Transverse colon (tissue), 4 donors: ENCODE results near the gene NUMB. TPM values are rescaled to one million over a fixed set of nuclear protein-coding genes. Genes with fewer than 3 reads are reported as not detected.
"Not testable (repeated sequence)": the region's sequence is repeated elsewhere in the genome, so short reads cannot be mapped to it uniquely, and the experiment has no call there.

ENCODE experiments used
- DNase-seq: peaks from one replicate; pipeline ENCODE4 v3.0.0-alpha.2; 2019
- H3K27ac ChIP-seq, 4 donors: fragments of 200-600 bp; sonication (generic); 2 replicates each; pipeline ENCODE4 v1.5.1; 2016 to 2018; ENCODE audit warnings: inconsistent platforms in 4 of 4
- H3K27me3 ChIP-seq: fragments of 200-600 bp; sonication (generic); 2 replicates; pipeline ENCODE4 v1.5.1; 2017; ENCODE audit warnings: inconsistent platforms
- H3K36me3 ChIP-seq, 4 donors: fragments of 200-600 bp; sonication (generic); 2 replicates each; pipeline ENCODE4 v1.5.1; 2017 to 2019; ENCODE audit warnings: inconsistent platforms in 4 of 4
- H3K4me1 ChIP-seq, 4 donors: fragments of 200-600 bp; sonication (generic); 2 replicates each; pipeline ENCODE4 v1.5.1; 2017 to 2020; ENCODE audit warnings: inconsistent platforms in 4 of 4
- H3K4me3 ChIP-seq, 4 donors: fragments of 200-600 bp; sonication (generic); 1 replicate in 1 of 4; 2 replicates in 3 of 4; pipeline versions ENCODE4 v1.5.1 to v1.6.1; 2017 to 2019; ENCODE audit warnings: inconsistent platforms in 4 of 4
- H3K9me3 ChIP-seq, 2 donors: fragments of 200-600 bp; sonication (generic); 2 replicates each; pipeline ENCODE4 v1.5.1; 2017 to 2019; ENCODE audit warnings: inconsistent platforms in 2 of 2
- EP300 ChIP-seq: sonication (generic); formaldehyde crosslinking; IDR thresholded peaks from one replicate; pipeline ENCODE4 v1.6.1; 2017; ENCODE audit warnings: antibody characterized with exemption, low read depth
- POLR2A ChIP-seq: fragments of 450-650 bp; IDR thresholded peaks from one replicate; pipeline ENCODE4 v1.6.1; 2016; ENCODE audit warnings: antibody characterized with exemption, mild to moderate bottlenecking, moderate library complexity
- POLR2AphosphoS5 ChIP-seq, 3 donors: sonication (generic); formaldehyde crosslinking; IDR thresholded peaks; one replicate each; pipeline ENCODE4 v1.6.1; 2016; ENCODE audit warnings: antibody characterized with exemption in 3 of 3
- WGBS, 2 donors: methylation state at CpG; one replicate each; pipeline ENCODE4 v1.1.5; 2018; ENCODE audit warnings: low coverage in 1 of 2; 5-methylcytosine and 5-hydroxymethylcytosine counted together
- in situ Hi-C, 4 donors: fragments of 200-750 bp; cut with MboI; loops; one replicate each; pipeline versions ENCODE4 v1.15.0 to v1.15.1; 2017; ENCODE audit warnings: low sequenced_read_pairs in 3 of 4, low pct_ligation_motif_present in 1 of 4, low pct_unique_long_range_greater_than_20kb in 1 of 4
- intact Hi-C: fragments of 100-400 bp; cut with DNase I; formaldehyde crosslinking; loops from one replicate; pipeline ENCODE4 v1.15.1; 2023; ENCODE audit warnings: low total_unique reads
- total RNA-seq, 4 donors: library from RNA; depleted of rRNA; stranded (reverse); fragments of >200 nt; gene quantifications; one replicate each; pipeline ENCODE4 v1.1.0, GENCODE V29; 2016
- TF ChIP-seq, protein P1 (sequence below), 5 experiments: fragments of 200-600 bp in 3 of 5; fragments of 450-650 bp in 2 of 5; sonication (generic) in 3 of 5; IDR thresholded peaks; 1 replicate in 2 of 5; 2 replicates in 3 of 5; pipeline ENCODE4 v1.5.1; 2016 to 2017; ENCODE audit warnings: antibody characterized with exemption in 5 of 5, inconsistent platforms in 3 of 5, mild to moderate bottlenecking in 2 of 5, moderate library complexity in 1 of 5

The NUMB gene
- total RNA-seq, 4 donors from 2014 or later: 64.7 to 117 (median 103) TPM

GRCh38 chr14:73386342-73386741, 72.0 kb downstream of the NUMB start:
- Histone ChIP-seq H3K9me3 (peaks cover 0 to 9% of the 10 kb centered on the region in 2 donors), H3K27ac (no peak overlapping the region), H3K4me1 (peaks cover 0 to 4% (median 0%) of the 10 kb centered on the region in 4 donors), H3K27me3 (no peaks in the 10 kb centered on the region), H3K4me3 (no peak overlapping the region), H3K36me3 (peaks cover 0 to 7% (median 0%) of the 10 kb centered on the region in 4 donors)
- intact Hi-C loops (no loop called here), in situ Hi-C loops (no loop called here)
- 80 to 82% methylated on average over 3 of the region's 3 CpGs for WGBS, 2 donors
- TF ChIP-seq POLR2A (no peak), EP300 (no peak), POLR2AphosphoS5 (IDR thresholded peaks at IDR 0.05) (no peak)
- TF ChIP-seq, protein P1, sequence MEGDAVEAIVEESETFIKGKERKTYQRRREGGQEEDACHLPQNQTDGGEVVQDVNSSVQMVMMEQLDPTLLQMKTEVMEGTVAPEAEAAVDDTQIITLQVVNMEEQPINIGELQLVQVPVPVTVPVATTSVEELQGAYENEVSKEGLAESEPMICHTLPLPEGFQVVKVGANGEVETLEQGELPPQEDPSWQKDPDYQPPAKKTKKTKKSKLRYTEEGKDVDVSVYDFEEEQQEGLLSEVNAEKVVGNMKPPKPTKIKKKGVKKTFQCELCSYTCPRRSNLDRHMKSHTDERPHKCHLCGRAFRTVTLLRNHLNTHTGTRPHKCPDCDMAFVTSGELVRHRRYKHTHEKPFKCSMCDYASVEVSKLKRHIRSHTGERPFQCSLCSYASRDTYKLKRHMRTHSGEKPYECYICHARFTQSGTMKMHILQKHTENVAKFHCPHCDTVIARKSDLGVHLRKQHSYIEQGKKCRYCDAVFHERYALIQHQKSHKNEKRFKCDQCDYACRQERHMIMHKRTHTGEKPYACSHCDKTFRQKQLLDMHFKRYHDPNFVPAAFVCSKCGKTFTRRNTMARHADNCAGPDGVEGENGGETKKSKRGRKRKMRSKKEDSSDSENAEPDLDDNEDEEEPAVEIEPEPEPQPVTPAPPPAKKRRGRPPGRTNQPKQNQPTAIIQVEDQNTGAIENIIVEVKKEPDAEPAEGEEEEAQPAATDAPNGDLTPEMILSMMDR (IDR thresholded peaks at IDR 0.05): no peak
- DNase-seq: no peak

DNA sequence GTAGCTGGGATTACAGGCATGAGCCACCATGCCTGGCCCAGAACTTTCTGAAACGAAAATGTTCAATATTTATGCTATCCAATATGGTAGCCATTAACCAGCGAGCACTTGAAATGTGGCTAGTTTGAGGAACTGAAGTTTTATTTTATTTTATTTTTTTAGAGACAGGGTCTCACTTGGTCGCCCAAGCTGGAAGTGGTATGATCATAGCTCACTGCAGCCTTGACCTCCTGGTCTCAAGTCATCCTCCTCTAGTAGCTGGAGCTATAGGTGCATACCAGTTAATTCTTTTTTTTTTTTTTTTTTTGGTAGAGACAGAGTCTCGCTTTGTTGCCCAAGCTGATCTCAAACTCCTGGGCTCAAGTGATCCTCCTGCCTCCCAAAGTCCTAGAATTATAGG, 73.3 kb downstream of the NUMB start:
- H3K27me3 ChIP-seq, H3K9me3 ChIP-seq, H3K36me3 ChIP-seq, H3K4me1 ChIP-seq, in situ Hi-C loops, H3K4me3 ChIP-seq, H3K27ac ChIP-seq, DNase-seq, intact Hi-C loops: not testable (repeated sequence)
- WGBS, 2 donors: 83 to 86% methylated on average over 1 to 3 of the region's 4 CpGs

- WGBS, 2 donors: 97 to 98% methylated on average over 4 of the region's 4 CpGs
- intact Hi-C loops (no loop called here), in situ Hi-C loops (no loop called here)
- Histone ChIP-seq H3K4me1 (peaks cover 0 to 4% (median 0%) of the 10 kb centered on the region in 4 donors), H3K4me3 (no peak overlapping the region), H3K27me3 (no peaks in the 10 kb centered on the region), H3K36me3 (peaks cover 0 to 7% (median 0%) of the 10 kb centered on the region in 4 donors), H3K27ac (no peak overlapping the region), H3K9me3 (peaks cover 0 to 9% of the 10 kb centered on the region in 2 donors)
- TF ChIP-seq, protein P1 (IDR thresholded peaks at IDR 0.05): no peak
- TF ChIP-seq EP300 (no peak), POLR2AphosphoS5 (IDR thresholded peaks at IDR 0.05) (no peak)
- DNase-seq: no peak
These were observed 75.0 kb downstream of the NUMB start for GRCh38 chr14:73383356-73383755.

DNA sequence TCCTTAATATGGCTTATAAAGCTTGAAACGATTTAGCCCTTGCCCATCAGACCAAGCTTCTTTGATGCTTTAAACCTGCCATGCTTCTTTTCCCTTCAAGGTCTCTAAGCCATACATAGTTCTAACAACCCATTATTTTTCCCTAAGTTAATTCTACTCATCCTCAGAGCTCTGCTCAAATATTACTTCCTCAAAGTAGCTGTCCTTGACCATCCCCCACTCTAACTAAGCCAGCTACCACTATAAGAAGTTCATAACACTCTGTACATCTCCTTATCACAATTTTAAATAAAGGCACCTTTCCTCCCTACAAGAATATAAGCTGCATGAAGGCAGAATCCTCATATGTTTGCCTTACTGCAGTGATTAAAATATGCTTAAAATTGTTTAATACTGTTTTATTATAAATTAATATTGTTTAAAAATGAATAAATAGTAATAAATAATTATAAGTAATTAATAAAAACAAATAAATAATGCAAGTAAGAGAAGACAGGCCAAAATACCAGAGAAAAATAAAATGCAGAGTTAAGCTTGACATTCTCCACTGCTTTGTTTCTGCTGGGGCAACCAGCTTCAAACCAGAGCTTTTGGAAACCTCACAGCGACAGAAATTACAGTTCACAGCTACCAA, 76.8 kb downstream of the NUMB start:
- WGBS, 2 donors: 85 to 86% methylated on average over 2 of the region's 2 CpGs
- peaks cover 0 to 7% (median 0%) of the 10 kb centered on the region in 4 donors for H3K36me3 ChIP-seq
- no peaks in the 10 kb centered on the region for H3K27me3 ChIP-seq
- no peak for DNase-seq
- peaks cover 0 to 4% (median 0%) of the 10 kb centered on the region in 4 donors for H3K4me1 ChIP-seq
- no peak overlapping the region for H3K4me3 ChIP-seq
- intact Hi-C loops (no loop called here), in situ Hi-C loops (no loop called here)
- no peak for TF ChIP-seq POLR2A
- TF ChIP-seq POLR2AphosphoS5 (IDR thresholded peaks at IDR 0.05): no peak
- TF ChIP-seq, protein P1 (IDR thresholded peaks at IDR 0.05): no peak
- TF ChIP-seq EP300: no peak
- peaks cover 0 to 9% of the 10 kb centered on the region in 2 donors for H3K9me3 ChIP-seq
- H3K27ac ChIP-seq: no peak overlapping the region

DNA sequence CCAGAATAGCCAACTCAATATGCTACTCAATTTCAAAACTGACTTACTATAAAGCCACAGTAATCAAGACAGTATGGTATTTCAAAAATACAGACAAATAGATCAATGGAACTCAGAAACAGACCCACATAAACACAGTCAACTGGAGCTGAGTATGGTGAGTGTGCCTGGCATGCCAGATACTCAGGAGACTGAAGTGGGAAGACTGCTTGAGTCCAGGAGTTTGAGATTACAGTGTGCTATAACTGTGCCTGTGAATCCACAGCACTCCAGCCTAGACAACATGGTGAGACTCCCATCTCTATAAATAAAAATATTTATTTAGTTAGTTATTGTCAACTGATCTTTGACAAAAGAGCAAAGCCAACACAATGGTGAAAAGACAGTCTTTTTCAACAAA, 81.8 kb downstream of the NUMB start:
- Histone ChIP-seq H3K27ac (no peak overlapping the region), H3K4me3 (no peak overlapping the region), H3K9me3 (no peaks in the 10 kb centered on the region), H3K4me1 (peaks cover 0 to 5% (median 2%) of the 10 kb centered on the region in 4 donors), H3K27me3 (no peaks in the 10 kb centered on the region), H3K36me3 (no peaks in the 10 kb centered on the region)
- TF ChIP-seq, protein P1 (IDR thresholded peaks at IDR 0.05): no peak
- no peak for TF ChIP-seq EP300
- TF ChIP-seq POLR2A: no peak
- no peak for TF ChIP-seq POLR2AphosphoS5 (IDR thresholded peaks at IDR 0.05)
- in situ Hi-C loops (no loop called here), intact Hi-C loops (no loop called here)
- no peak for DNase-seq
